Gastroesophageal sphincter (tissue), 4 donors: ENCODE data around the gene LTN1. TPM values are rescaled to one million over a fixed set of nuclear protein-coding genes. Genes with fewer than 3 reads are reported as not detected.
"Not testable (repeated sequence)": the region's sequence is repeated elsewhere in the genome, so short reads cannot be mapped to it uniquely, and the experiment has no call there.

Experiments used
- ATAC-seq: fragments of 150-250 bp; one replicate; pipeline ENCODE4 v1.9.1; 2016; ENCODE audit warnings: mild to moderate bottlenecking, moderate library complexity
- H3K27ac ChIP-seq, 4 donors: fragments of 200-600 bp; sonication (generic) in 3 of 4; 1 replicate in 3 of 4; 2 replicates in 1 of 4; pipeline ENCODE4 v1.5.1; 2016 to 2019
- H3K27me3 ChIP-seq: fragments of 200-600 bp; sonication (generic); one replicate; pipeline ENCODE4 v1.5.1; 2019
- H3K36me3 ChIP-seq, 2 donors: fragments of 200-600 bp; sonication (generic); one replicate each; pipeline ENCODE4 v1.5.1; 2019; ENCODE audit warnings: control low read depth in 1 of 2
- H3K4me1 ChIP-seq, 3 donors: fragments of 200-600 bp; sonication (generic); 1 replicate in 2 of 3; 2 replicates in 1 of 3; pipeline ENCODE4 v1.5.1; 2016 to 2019; ENCODE audit warnings: control low read depth in 2 of 3
- H3K4me3 ChIP-seq, 2 donors: fragments of 200-600 bp; sonication (generic); one replicate each; pipeline ENCODE4 v1.5.1; 2019; ENCODE audit warnings: mild to moderate bottlenecking in 1 of 2, moderate library complexity in 1 of 2
- H3K9me3 ChIP-seq, 3 donors: fragments of 200-600 bp; sonication (generic); one replicate each; pipeline ENCODE4 v1.5.1; 2017 to 2019; ENCODE audit warnings: control low read depth in 2 of 3
- EP300 ChIP-seq: sonication (generic); formaldehyde crosslinking; IDR thresholded peaks from one replicate; pipeline ENCODE4 v1.6.1; 2017; ENCODE audit warnings: antibody characterized with exemption, mild to moderate bottlenecking
- POLR2A ChIP-seq, 2 donors: fragments of 450-650 bp; IDR thresholded peaks; one replicate each; pipeline ENCODE4 v1.6.1; 2017; ENCODE audit warnings: antibody characterized with exemption in 2 of 2, mild to moderate bottlenecking in 2 of 2, moderate library complexity in 1 of 2
- POLR2AphosphoS5 ChIP-seq: sonication (generic); formaldehyde crosslinking; IDR thresholded peaks from one replicate; pipeline ENCODE4 v1.6.1; 2017; ENCODE audit warnings: antibody characterized with exemption
- WGBS, 2 donors: methylation state at CpG; one replicate each; pipeline ENCODE4 v1.1.5; 2018; ENCODE audit warnings: low coverage in 1 of 2; 5-methylcytosine and 5-hydroxymethylcytosine counted together
- total RNA-seq, 4 donors: library from RNA; depleted of rRNA; stranded (reverse); fragments of >200 nt; gene quantifications; one replicate each; pipeline ENCODE4 v1.1.0, GENCODE V29; 2016
- TF ChIP-seq, protein P1 (sequence below), 4 experiments: fragments of 200-600 bp in 2 of 4; fragments of 450-650 bp in 2 of 4; sonication (generic) in 1 of 4; IDR thresholded peaks; one replicate each; pipeline ENCODE4 v1.5.1; 2017 to 2019; ENCODE audit warnings: antibody characterized with exemption in 4 of 4, mild to moderate bottlenecking in 2 of 4, moderate library complexity in 2 of 4

LTN1 gene
- total RNA-seq, 4 donors from 2014 or later = 22.2 to 40.6 (median 31.8) TPM

DNA sequence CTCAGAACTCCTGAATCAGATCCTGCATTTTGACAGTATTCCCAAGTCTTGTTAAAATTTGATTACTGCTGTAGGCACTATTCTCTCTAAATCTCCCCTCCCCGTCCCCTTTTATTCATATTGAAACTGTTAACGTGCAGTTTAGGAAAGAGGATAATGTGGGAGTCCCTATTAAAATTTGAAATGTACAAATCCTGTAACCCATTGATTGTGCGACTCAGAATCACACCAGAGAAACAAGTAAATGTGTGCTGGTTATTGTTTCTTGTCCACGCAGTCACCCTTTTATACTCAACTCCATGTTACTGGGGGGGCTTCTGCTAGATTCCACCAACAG is 584 bp upstream of the LTN1 start:
- TF ChIP-seq POLR2AphosphoS5 = no peak
- no peak for TF ChIP-seq EP300
- TF ChIP-seq, protein P1, sequence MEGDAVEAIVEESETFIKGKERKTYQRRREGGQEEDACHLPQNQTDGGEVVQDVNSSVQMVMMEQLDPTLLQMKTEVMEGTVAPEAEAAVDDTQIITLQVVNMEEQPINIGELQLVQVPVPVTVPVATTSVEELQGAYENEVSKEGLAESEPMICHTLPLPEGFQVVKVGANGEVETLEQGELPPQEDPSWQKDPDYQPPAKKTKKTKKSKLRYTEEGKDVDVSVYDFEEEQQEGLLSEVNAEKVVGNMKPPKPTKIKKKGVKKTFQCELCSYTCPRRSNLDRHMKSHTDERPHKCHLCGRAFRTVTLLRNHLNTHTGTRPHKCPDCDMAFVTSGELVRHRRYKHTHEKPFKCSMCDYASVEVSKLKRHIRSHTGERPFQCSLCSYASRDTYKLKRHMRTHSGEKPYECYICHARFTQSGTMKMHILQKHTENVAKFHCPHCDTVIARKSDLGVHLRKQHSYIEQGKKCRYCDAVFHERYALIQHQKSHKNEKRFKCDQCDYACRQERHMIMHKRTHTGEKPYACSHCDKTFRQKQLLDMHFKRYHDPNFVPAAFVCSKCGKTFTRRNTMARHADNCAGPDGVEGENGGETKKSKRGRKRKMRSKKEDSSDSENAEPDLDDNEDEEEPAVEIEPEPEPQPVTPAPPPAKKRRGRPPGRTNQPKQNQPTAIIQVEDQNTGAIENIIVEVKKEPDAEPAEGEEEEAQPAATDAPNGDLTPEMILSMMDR (IDR thresholded peaks at IDR 0.05) = no peak
- TF ChIP-seq POLR2A (IDR thresholded peaks at IDR 0.05) = no peak
- no peaks in the 10 kb centered on the region for H3K9me3 ChIP-seq
- ATAC-seq = no peak
- H3K4me1 ChIP-seq = peaks cover 3 to 37% (median 8%) of the 10 kb centered on the region in 3 donors
- peaks cover 0 to 5% of the 10 kb centered on the region in 2 donors for H3K36me3 ChIP-seq
- H3K27me3 ChIP-seq = no peaks in the 10 kb centered on the region
- 37 to 39% methylated on average over 4 of the region's 4 CpGs for WGBS, 2 donors
- peak overlapping the region; percentile 27 to 76 for H3K4me3 ChIP-seq
- peak overlapping the region; percentile 54 to 91 (median 90) for H3K27ac ChIP-seq

DNA sequence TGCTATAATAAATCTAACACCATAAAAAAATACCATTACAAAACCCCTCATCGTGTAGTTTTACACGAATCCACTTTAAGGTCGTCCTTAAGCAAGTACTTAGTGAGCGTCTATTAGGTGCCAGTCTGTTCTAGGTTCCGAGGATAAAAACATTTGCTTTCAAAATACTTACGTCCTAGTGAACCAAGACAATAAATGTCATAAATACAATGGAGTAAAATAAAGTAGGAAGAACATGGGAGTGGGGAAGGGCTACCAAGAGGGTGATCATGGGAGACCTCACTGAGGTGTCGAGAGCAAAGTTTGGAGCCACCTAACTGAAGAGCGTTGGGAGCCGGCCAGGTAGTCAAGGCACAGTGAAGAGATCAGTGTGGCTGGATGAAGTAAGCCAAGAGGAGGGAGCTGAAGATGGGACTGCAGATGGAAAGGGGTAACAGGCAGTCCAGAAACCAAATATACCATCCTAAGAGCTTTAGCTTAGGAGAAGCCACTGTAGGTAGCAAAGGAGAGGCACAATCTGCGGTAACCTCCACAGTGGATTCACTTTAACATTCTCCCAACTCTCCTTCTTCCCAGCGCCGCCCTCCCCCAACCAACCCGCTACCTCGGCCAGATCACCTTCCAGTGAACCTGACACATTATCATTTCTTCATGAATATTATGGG is 684 bp downstream of the LTN1 start:
- H3K27ac ChIP-seq = peak overlapping the region; percentile 71 to 91 (median 90)
- 6 to 8% methylated on average over 14 of the region's 14 CpGs for WGBS, 2 donors
- no peaks in the 10 kb centered on the region for H3K9me3 ChIP-seq
- TF ChIP-seq POLR2AphosphoS5 (no peak), POLR2A (IDR thresholded peaks at IDR 0.05) (no peak), EP300 (no peak)
- TF ChIP-seq, protein P1 (IDR thresholded peaks at IDR 0.05) = no peak
- H3K4me3 ChIP-seq = peak overlapping the region; percentile 76
- no peaks in the 10 kb centered on the region for H3K27me3 ChIP-seq
- H3K36me3 ChIP-seq = peaks cover 0 to under 1% of the 10 kb centered on the region in 2 donors
- peaks cover 3 to 41% (median 8%) of the 10 kb centered on the region in 3 donors for H3K4me1 ChIP-seq
- no peak for ATAC-seq

DNA sequence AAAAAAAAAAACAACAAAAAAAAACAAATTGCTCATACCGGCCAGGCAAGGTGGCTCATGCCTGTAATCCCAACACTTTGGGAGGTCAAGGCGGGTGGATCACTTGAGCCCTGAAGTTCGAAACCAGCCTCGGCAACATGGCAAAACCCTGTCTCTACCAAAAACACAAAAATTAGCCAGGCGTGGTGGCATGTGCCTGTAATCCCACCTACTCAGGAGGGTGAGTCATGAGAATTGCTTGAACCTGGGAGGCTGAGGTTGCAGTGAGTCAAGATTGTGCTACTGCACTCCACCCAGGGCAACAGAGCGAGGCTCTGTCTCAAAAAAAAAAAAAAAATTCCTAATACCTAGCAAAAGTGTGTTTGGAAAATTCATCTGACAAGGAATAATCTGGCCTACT is 4.5 kb downstream of the LTN1 start:
- H3K27me3 ChIP-seq, H3K27ac ChIP-seq, H3K4me3 ChIP-seq, H3K9me3 ChIP-seq, ATAC-seq: not testable (repeated sequence)
- Histone ChIP-seq H3K36me3 (peaks cover 5 to 36% of the 10 kb centered on the region in 2 donors), H3K4me1 (peaks cover 3 to 37% (median 5%) of the 10 kb centered on the region in 3 donors)
- 78 to 95% methylated on average over 3 to 4 of the region's 6 CpGs for WGBS, 2 donors

DNA sequence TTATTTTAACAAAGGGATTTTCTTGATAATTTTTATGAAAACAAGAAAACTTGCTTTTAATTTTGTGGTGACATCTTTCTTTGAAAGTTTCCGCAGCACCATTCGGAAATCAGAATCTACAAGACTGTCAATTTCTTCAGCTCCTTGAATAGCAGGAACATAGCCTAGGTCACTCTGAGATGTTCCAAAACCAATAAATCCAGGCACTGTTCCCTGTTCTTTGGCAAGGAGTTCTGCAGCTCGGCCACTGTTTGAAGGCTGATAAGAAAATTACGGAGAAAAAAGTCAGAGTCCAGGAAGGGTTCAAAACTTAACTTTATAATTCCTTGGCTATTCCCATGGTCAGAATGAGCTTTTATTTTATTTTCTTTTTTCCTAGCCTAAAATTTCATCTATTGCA is 6.0 kb downstream of the LTN1 start:
- ATAC-seq = no peak
- 71 to 100% methylated on average over 4 of the region's 4 CpGs for WGBS, 2 donors
- peaks cover 6 to 50% of the 10 kb centered on the region in 2 donors for H3K36me3 ChIP-seq

DNA sequence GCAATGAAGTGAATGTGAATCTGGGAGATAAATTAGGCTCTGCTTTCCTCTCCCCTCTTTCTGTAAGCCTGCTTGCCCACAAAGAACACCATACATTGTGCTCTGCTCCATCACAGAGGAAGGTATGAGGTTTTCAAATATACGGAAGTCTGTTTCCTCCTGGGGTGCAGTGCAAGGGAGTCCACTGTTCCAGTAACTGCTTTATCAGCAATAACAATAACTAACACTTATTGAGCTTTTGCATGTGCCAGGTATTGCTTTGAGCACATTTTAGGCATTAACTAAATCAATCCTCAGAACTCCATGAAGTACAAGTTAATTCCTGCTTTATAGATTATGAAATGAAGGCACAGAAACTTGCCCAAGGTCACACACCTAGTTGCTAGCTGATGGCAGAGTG is 10.0 kb downstream of the LTN1 start:
- TF ChIP-seq, protein P1 (IDR thresholded peaks at IDR 0.05) = no peak
- TF ChIP-seq POLR2A (IDR thresholded peaks at IDR 0.05) = no peak
- TF ChIP-seq EP300 = no peak
- TF ChIP-seq POLR2AphosphoS5 = no peak
- no peaks in the 10 kb centered on the region for H3K27me3 ChIP-seq
- H3K9me3 ChIP-seq = no peaks in the 10 kb centered on the region
- H3K36me3 ChIP-seq = peaks cover 10 to 91% of the 10 kb centered on the region in 2 donors
- peaks cover 0 to 5% (median 0%) of the 10 kb centered on the region in 3 donors for H3K4me1 ChIP-seq
- WGBS, 2 donors = 80 to 82% methylated on average over 1 of the region's 1 CpG
- H3K4me3 ChIP-seq = no peak overlapping the region
- ATAC-seq = no peak
- no peak overlapping the region for H3K27ac ChIP-seq

More for the DNA sequence above, 6.0 kb downstream of the LTN1 start:
- Histone ChIP-seq H3K4me1 (peaks cover under 1 to 30% (median 2%) of the 10 kb centered on the region in 3 donors), H3K27ac (no peak overlapping the region), H3K27me3 (no peaks in the 10 kb centered on the region), H3K9me3 (no peaks in the 10 kb centered on the region), H3K4me3 (no peak overlapping the region)
- TF ChIP-seq POLR2AphosphoS5 (no peak), POLR2A (IDR thresholded peaks at IDR 0.05) (no peak), EP300 (no peak)
- TF ChIP-seq, protein P1 (IDR thresholded peaks at IDR 0.05) = no peak
